HEK293 (cell line): ENCODE results near the gene MT2A.
A peak's percentile ranks its signal among the peaks of the same experiment; 100 is the strongest.

ENCODE experiments used
- CTCF ChIA-PET: fragments of 350-600 bp; formaldehyde crosslinking; extraction: SDS; loops from one replicate; lab custom pipeline; 2021; ENCODE audit warnings: antibody characterized with exemption; lab: Yijun Ruan, JAX
- POLR2A ChIA-PET: fragments of 300-600 bp; formaldehyde crosslinking; extraction: SDS; loops from one replicate; lab custom pipeline; 2020; ENCODE audit warnings: antibody characterized with exemption, inconsistent platforms; lab: Yijun Ruan, JAX
- H3K27ac ChIP-seq: fragments of 200-500 bp; sonication (Bioruptor generic); 2 replicates; pipeline ENCODE4 v1.5.1; 2014; ENCODE audit warnings: low read depth, low read length, control low read depth, inconsistent platforms; ENCODE audit errors: extremely low read depth
- H3K36me3 ChIP-seq, 2 experiments: fragments of 200-500 bp in 1 of 2; sonication (Bioruptor generic) in 1 of 2; 1 replicate in 1 of 2; 2 replicates in 1 of 2; pipeline ENCODE4 v1.5.1; 2014 to 2017; ENCODE audit warnings: inconsistent platforms in 2 of 2, low read length in 2 of 2; ENCODE audit not compliant: control insufficient read depth in 2 of 2, insufficient read depth in 1 of 2
- H3K4me1 ChIP-seq: fragments of 200-500 bp; sonication (Bioruptor generic); 2 replicates; pipeline ENCODE4 v1.5.1; 2014; ENCODE audit warnings: mild to moderate bottlenecking, low read length, inconsistent platforms; ENCODE audit not compliant: control insufficient read depth, insufficient read depth
- H3K4me3 ChIP-seq: 2 replicates; pipeline ENCODE4 v1.5.1; 2011; ENCODE audit warnings: low read depth, mild to moderate bottlenecking, control low read depth, low read length, moderate library complexity
- H3K9me3 ChIP-seq: fragments of 200-500 bp; sonication (Bioruptor generic); 2 replicates; pipeline ENCODE4 v1.5.1; 2014; ENCODE audit warnings: low read depth, low read length, inconsistent platforms; ENCODE audit not compliant: control insufficient read depth, insufficient read depth
- GLI4 ChIP-seq: fragments of 450-650 bp; formaldehyde crosslinking; IDR thresholded peaks from 2 replicates; pipeline ENCODE4 v1.5.1; 2016; ENCODE audit warnings: missing biosample characterization, missing genetic modification characterization
- KLF9 ChIP-seq: fragments of 450-650 bp; formaldehyde crosslinking; IDR thresholded peaks from 2 replicates; pipeline ENCODE4 v1.5.1; 2016; ENCODE audit warnings: missing biosample characterization, missing genetic modification characterization, low read depth
- MYNN ChIP-seq: fragments of 450-650 bp; formaldehyde crosslinking; IDR thresholded peaks from 2 replicates; pipeline ENCODE4 v1.5.1; 2016; ENCODE audit warnings: missing biosample characterization, missing genetic modification characterization, borderline replicate concordance
- MZF1 ChIP-seq: fragments of 450-650 bp; formaldehyde crosslinking; IDR thresholded peaks from 2 replicates; pipeline ENCODE4 v1.5.1; 2017; ENCODE audit warnings: missing biosample characterization, missing genetic modification characterization, borderline replicate concordance
- ZBTB20 ChIP-seq: fragments of 450-650 bp; formaldehyde crosslinking; IDR thresholded peaks from 2 replicates; pipeline ENCODE4 v1.5.1; 2016; ENCODE audit warnings: missing biosample characterization, missing genetic modification characterization
- ZIC2 ChIP-seq: fragments of 450-650 bp; formaldehyde crosslinking; IDR thresholded peaks from 2 replicates; pipeline ENCODE4 v1.5.1; 2016; ENCODE audit warnings: missing biosample characterization, missing genetic modification characterization
- ZNF121 ChIP-seq: fragments of 450-650 bp; formaldehyde crosslinking; IDR thresholded peaks from 2 replicates; pipeline ENCODE4 v1.5.1; 2016; ENCODE audit warnings: missing biosample characterization, missing genetic modification characterization
- ZNF16 ChIP-seq: fragments of 450-650 bp; formaldehyde crosslinking; IDR thresholded peaks from 2 replicates; pipeline ENCODE4 v1.5.1; 2016; ENCODE audit warnings: low read depth, missing biosample characterization, missing genetic modification characterization
- ZNF335 ChIP-seq: fragments of 450-650 bp; formaldehyde crosslinking; conservative IDR thresholded peaks from 2 replicates; pipeline ENCODE4 v1.5.1; 2016; ENCODE audit warnings: missing biosample characterization, missing genetic modification characterization
- ZNF366 ChIP-seq: fragments of 450-650 bp; formaldehyde crosslinking; conservative IDR thresholded peaks from 2 replicates; pipeline ENCODE4 v1.5.1; 2016; ENCODE audit warnings: missing biosample characterization, missing genetic modification characterization
- ZNF510 ChIP-seq: fragments of 450-650 bp; formaldehyde crosslinking; IDR thresholded peaks from 2 replicates; pipeline ENCODE4 v1.5.1; 2018; ENCODE audit warnings: mild to moderate bottlenecking, missing genetic modification characterization, missing biosample characterization; ENCODE audit not compliant: insufficient replicate concordance
- ZNF529 ChIP-seq: fragments of 450-650 bp; formaldehyde crosslinking; IDR thresholded peaks from 2 replicates; pipeline ENCODE4 v1.5.1; 2017; ENCODE audit warnings: missing genetic modification characterization, missing biosample characterization; ENCODE audit not compliant: insufficient replicate concordance
- ZNF560 ChIP-seq: fragments of 450-650 bp; formaldehyde crosslinking; IDR thresholded peaks from 2 replicates; pipeline ENCODE4 v1.5.1; 2017; ENCODE audit warnings: missing biosample characterization, missing genetic modification characterization, borderline replicate concordance
- ZNF571 ChIP-seq: fragments of 450-650 bp; formaldehyde crosslinking; IDR thresholded peaks from 2 replicates; pipeline ENCODE4 v1.5.0; 2017; ENCODE audit warnings: missing biosample characterization, missing genetic modification characterization
- ZNF777 ChIP-seq: fragments of 450-650 bp; formaldehyde crosslinking; IDR thresholded peaks from 2 replicates; pipeline ENCODE4 v1.5.1; 2017; ENCODE audit warnings: missing biosample characterization, missing genetic modification characterization, borderline replicate concordance
- ZSCAN16 ChIP-seq: fragments of 450-650 bp; formaldehyde crosslinking; IDR thresholded peaks from 2 replicates; pipeline ENCODE4 v1.5.1; 2016; ENCODE audit warnings: missing biosample characterization, missing genetic modification characterization
- TF ChIP-seq, protein P1 (sequence below): fragments of 450-650 bp; formaldehyde crosslinking; conservative IDR thresholded peaks from 2 replicates; pipeline ENCODE4 v1.5.1; 2016; ENCODE audit warnings: low read depth, missing biosample characterization, missing genetic modification characterization
- TF ChIP-seq, protein P2 (sequence below): fragments of 450-650 bp; formaldehyde crosslinking; IDR thresholded peaks from 2 replicates; pipeline ENCODE4 v1.5.1; 2016; ENCODE audit warnings: missing biosample characterization, missing genetic modification characterization
- TF ChIP-seq, protein P3 (sequence below): fragments of 450-650 bp; IDR thresholded peaks from 2 replicates; pipeline ENCODE4 v1.5.1; 2018; ENCODE audit warnings: missing biosample characterization, missing genetic modification characterization
- TF ChIP-seq, protein P4 (sequence below): fragments of 450-650 bp; formaldehyde crosslinking; IDR thresholded peaks from 2 replicates; pipeline ENCODE4 v1.5.1; 2016; ENCODE audit warnings: missing biosample characterization, missing genetic modification characterization
- TF ChIP-seq, protein P5 (sequence below): fragments of 450-650 bp; IDR thresholded peaks from 2 replicates; pipeline ENCODE4 v1.5.1; 2018; ENCODE audit warnings: missing biosample characterization, mild to moderate bottlenecking, missing genetic modification characterization
- TF ChIP-seq, protein P6 (sequence below): fragments of 450-650 bp; formaldehyde crosslinking; IDR thresholded peaks from 2 replicates; pipeline ENCODE4 v1.5.1; 2016; ENCODE audit warnings: missing biosample characterization, missing genetic modification characterization

Gene MT2A

DNA sequence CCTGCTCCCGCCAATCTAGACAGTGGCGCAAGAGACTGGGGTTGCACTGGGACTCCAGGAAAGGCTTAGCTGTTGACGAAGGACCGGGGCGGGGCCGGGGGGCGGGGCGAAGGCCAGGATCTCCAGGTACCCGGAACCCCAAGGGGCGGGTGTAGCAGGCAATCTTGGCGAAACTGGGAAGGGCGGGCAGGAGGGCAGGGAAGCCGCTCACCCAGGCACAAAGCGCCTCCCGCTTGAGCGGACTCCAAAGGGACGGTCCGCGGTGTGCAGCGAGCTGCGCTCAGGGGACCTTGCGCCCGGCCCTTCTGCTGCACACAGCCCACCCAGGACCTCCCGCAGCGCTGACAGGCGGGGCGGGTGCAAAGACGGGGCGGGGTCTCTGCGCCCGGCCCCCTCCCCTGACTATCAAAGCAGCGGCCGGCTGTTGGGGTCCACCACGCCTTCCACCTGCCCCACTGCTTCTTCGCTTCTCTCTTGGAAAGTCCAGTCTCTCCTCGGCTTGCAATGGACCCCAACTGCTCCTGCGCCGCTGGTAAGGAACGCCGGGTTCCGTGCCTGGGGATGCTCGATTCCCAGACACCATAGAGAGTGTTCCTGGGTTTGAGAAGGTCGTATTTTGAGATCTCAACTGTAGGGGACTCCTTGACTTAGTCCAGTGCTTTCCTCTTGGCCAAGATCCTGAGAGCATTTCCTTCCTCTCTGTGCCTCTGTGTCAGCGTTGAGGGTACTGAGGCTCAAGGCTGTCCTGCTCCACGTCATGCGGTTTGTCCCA, 49.4 kb downstream of the MT2A start, which contains the start of gene MT1F:
Gene MT1F, plus strand, starts transcription at position 405 of the 772 bp plus-strand sequence. Its CDS starts 100 bp downstream, at position 505.
- Histone ChIP-seq H3K27ac (peak within 1 kb of the TSS; percentile 46; the same call in 1 of the 2 replicates), H3K4me1 (no peaks in the 10 kb centered on the region; the same call in 1 of the 2 replicates), H3K9me3 (no peaks in the 10 kb centered on the region), H3K4me3 (peak within 1 kb of the TSS; percentile 43), H3K36me3 (no peaks in the 10 kb centered on the region)
- ChIA-PET POLR2A (interaction anchor here (0.6 to 1.2 kb wide), 5 partner anchors 11 to 107 kb away, joined by 3 to 7 read pairs (median 5); partner anchors contain the start of genes MT1X and MT2A), CTCF (no interaction called here)
- TF ChIP-seq ZNF560 (tag by site-specific recombination) (no peak), ZNF121 (tag by site-specific recombination) (no peak), ZNF335 (peak; percentile 78), MYNN (no peak), ZIC2 (peak; percentile 25), ZBTB20 (tag by site-specific recombination) (peak; percentile 60; the same call in 1 of the 2 replicates), KLF9 (tag by site-specific recombination) (peak; percentile 65; the same call in 1 of the 2 replicates), ZNF16 (tag by site-specific recombination) (no peak), ZSCAN16 (tag by site-specific recombination) (no peak), ZNF529 (no peak), MZF1 (tag by site-specific recombination) (no peak), GLI4 (tag by site-specific recombination) (no peak), ZNF777 (tag by site-specific recombination) (peak; percentile 65; the same call in 1 of the 2 replicates), ZNF366 (tag by site-specific recombination) (no peak), ZNF510 (tag by site-specific recombination) (no peak), ZNF571 (no peak)
- TF ChIP-seq, protein P1, sequence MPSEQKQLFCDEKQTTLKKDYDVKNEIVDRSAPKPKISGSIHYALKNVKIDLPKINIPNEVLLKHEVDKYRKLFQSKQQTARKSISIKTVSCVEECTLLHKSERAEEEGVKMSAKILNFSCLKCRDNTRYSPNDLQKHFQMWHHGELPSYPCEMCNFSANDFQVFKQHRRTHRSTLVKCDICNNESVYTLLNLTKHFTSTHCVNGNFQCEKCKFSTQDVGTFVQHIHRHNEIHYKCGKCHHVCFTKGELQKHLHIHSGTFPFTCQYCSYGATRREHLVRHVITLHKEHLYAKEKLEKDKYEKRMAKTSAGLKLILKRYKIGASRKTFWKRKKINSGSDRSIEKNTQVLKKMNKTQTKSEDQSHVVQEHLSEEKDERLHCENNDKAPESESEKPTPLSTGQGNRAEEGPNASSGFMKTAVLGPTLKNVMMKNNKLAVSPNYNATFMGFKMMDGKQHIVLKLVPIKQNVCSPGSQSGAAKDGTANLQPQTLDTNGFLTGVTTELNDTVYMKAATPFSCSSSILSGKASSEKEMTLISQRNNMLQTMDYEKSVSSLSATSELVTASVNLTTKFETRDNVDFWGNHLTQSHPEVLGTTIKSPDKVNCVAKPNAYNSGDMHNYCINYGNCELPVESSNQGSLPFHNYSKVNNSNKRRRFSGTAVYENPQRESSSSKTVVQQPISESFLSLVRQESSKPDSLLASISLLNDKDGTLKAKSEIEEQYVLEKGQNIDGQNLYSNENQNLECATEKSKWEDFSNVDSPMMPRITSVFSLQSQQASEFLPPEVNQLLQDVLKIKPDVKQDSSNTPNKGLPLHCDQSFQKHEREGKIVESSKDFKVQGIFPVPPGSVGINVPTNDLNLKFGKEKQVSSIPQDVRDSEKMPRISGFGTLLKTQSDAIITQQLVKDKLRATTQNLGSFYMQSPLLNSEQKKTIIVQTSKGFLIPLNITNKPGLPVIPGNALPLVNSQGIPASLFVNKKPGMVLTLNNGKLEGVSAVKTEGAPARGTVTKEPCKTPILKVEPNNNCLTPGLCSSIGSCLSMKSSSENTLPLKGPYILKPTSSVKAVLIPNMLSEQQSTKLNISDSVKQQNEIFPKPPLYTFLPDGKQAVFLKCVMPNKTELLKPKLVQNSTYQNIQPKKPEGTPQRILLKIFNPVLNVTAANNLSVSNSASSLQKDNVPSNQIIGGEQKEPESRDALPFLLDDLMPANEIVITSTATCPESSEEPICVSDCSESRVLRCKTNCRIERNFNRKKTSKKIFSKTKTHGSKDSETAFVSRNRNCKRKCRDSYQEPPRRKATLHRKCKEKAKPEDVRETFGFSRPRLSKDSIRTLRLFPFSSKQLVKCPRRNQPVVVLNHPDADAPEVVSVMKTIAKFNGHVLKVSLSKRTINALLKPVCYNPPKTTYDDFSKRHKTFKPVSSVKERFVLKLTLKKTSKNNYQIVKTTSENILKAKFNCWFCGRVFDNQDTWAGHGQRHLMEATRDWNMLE (tag by site-specific recombination): no peak
- TF ChIP-seq, protein P2, sequence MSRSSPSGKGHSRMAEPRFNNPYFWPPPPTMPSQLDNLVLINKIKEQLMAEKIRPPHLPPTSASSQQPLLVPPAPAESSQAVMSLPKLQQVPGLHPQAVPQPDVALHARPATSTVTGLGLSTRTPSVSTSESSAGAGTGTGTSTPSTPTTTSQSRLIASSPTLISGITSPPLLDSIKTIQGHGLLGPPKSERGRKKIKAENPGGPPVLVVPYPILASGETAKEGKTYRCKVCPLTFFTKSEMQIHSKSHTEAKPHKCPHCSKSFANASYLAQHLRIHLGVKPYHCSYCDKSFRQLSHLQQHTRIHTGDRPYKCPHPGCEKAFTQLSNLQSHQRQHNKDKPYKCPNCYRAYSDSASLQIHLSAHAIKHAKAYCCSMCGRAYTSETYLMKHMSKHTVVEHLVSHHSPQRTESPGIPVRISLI (tag by site-specific recombination): no peak
- TF ChIP-seq, protein P3, sequence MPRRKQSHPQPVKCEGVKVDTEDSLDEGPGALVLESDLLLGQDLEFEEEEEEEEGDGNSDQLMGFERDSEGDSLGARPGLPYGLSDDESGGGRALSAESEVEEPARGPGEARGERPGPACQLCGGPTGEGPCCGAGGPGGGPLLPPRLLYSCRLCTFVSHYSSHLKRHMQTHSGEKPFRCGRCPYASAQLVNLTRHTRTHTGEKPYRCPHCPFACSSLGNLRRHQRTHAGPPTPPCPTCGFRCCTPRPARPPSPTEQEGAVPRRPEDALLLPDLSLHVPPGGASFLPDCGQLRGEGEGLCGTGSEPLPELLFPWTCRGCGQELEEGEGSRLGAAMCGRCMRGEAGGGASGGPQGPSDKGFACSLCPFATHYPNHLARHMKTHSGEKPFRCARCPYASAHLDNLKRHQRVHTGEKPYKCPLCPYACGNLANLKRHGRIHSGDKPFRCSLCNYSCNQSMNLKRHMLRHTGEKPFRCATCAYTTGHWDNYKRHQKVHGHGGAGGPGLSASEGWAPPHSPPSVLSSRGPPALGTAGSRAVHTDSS (tag by site-specific recombination): no peak
- TF ChIP-seq, protein P4, sequence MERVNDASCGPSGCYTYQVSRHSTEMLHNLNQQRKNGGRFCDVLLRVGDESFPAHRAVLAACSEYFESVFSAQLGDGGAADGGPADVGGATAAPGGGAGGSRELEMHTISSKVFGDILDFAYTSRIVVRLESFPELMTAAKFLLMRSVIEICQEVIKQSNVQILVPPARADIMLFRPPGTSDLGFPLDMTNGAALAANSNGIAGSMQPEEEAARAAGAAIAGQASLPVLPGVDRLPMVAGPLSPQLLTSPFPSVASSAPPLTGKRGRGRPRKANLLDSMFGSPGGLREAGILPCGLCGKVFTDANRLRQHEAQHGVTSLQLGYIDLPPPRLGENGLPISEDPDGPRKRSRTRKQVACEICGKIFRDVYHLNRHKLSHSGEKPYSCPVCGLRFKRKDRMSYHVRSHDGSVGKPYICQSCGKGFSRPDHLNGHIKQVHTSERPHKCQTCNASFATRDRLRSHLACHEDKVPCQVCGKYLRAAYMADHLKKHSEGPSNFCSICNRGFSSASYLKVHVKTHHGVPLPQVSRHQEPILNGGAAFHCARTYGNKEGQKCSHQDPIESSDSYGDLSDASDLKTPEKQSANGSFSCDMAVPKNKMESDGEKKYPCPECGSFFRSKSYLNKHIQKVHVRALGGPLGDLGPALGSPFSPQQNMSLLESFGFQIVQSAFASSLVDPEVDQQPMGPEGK (tag by site-specific recombination): peak; percentile 47; the same call in 1 of the 2 replicates
- TF ChIP-seq, protein P5, sequence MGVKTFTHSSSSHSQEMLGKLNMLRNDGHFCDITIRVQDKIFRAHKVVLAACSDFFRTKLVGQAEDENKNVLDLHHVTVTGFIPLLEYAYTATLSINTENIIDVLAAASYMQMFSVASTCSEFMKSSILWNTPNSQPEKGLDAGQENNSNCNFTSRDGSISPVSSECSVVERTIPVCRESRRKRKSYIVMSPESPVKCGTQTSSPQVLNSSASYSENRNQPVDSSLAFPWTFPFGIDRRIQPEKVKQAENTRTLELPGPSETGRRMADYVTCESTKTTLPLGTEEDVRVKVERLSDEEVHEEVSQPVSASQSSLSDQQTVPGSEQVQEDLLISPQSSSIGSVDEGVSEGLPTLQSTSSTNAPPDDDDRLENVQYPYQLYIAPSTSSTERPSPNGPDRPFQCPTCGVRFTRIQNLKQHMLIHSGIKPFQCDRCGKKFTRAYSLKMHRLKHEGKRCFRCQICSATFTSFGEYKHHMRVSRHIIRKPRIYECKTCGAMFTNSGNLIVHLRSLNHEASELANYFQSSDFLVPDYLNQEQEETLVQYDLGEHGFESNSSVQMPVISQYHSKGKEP (tag by site-specific recombination): no peak
- TF ChIP-seq, protein P6, sequence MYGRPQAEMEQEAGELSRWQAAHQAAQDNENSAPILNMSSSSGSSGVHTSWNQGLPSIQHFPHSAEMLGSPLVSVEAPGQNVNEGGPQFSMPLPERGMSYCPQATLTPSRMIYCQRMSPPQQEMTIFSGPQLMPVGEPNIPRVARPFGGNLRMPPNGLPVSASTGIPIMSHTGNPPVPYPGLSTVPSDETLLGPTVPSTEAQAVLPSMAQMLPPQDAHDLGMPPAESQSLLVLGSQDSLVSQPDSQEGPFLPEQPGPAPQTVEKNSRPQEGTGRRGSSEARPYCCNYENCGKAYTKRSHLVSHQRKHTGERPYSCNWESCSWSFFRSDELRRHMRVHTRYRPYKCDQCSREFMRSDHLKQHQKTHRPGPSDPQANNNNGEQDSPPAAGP (tag by site-specific recombination): 0 out of 2 replicates have a peak, but pooled peaks have one; percentile 22
